Right forelimb (tissue), 1 donor: Measurements from ENCODE around the gene UMAD1.
"Not testable (repeated sequence)": the region's sequence is repeated elsewhere in the genome, so short reads cannot be mapped to it uniquely, and the experiment has no call there.

ENCODE experiments used
- DNase-seq: peaks from one replicate; pipeline ENCODE4 v3.0.0-alpha.2; 2018

The UMAD1 gene

GRCh38 chr7:7805511-7806153 is 165.1 kb downstream of the UMAD1 start:
- DNase-seq, result no peak

- DNase-seq, result no peak
Measured at GRCh38 chr7:7808156-7808555, 167.6 kb downstream of the UMAD1 start.

GRCh38 chr7:7808626-7809025 is 168.1 kb downstream of the UMAD1 start:
- no peak for DNase-seq

- no peak for DNase-seq
Measured at GRCh38 chr7:7810380-7810779, 169.8 kb downstream of the UMAD1 start.

GRCh38 chr7:7810826-7811225 is 170.3 kb downstream of the UMAD1 start:
- no peak for DNase-seq

- DNase-seq, result no peak
Measured at GRCh38 chr7:7812112-7812511, 171.6 kb downstream of the UMAD1 start.

GRCh38 chr7:7815395-7815794 is 174.8 kb downstream of the UMAD1 start:
- DNase-seq, result no peak

- DNase-seq, result no peak
Measured at GRCh38 chr7:7816084-7816483, 175.5 kb downstream of the UMAD1 start.

- DNase-seq, result no peak
Measured at GRCh38 chr7:7816816-7817536, 176.4 kb downstream of the UMAD1 start.

GRCh38 chr7:7817748-7818147 is 177.2 kb downstream of the UMAD1 start:
- DNase-seq, result no peak

GRCh38 chr7:7818179-7818578 is 177.6 kb downstream of the UMAD1 start:
- not testable (repeated sequence) for DNase-seq

GRCh38 chr7:7819442-7820247 is 179.1 kb downstream of the UMAD1 start:
- no peak for DNase-seq

GRCh38 chr7:7820409-7820808 is 179.9 kb downstream of the UMAD1 start:
- DNase-seq, result no peak

- no peak for DNase-seq
Measured at GRCh38 chr7:7820939-7821338, 180.4 kb downstream of the UMAD1 start.

- no peak for DNase-seq
Measured at GRCh38 chr7:7821517-7821916, 181.0 kb downstream of the UMAD1 start.

- DNase-seq, result not testable (repeated sequence)
Measured at GRCh38 chr7:7825294-7825693, 184.7 kb downstream of the UMAD1 start.

- no peak for DNase-seq
Measured at GRCh38 chr7:7829667-7830066, 189.1 kb downstream of the UMAD1 start.

- no peak for DNase-seq
Measured at GRCh38 chr7:7830122-7830878, 189.7 kb downstream of the UMAD1 start.

- DNase-seq, result no peak
Measured at GRCh38 chr7:7832518-7832917, 192.0 kb downstream of the UMAD1 start.

- no peak for DNase-seq
Measured at GRCh38 chr7:7834761-7835160, 194.2 kb downstream of the UMAD1 start.

GRCh38 chr7:7841027-7841426 is 200.5 kb downstream of the UMAD1 start:
- no peak for DNase-seq

GRCh38 chr7:7843240-7843639 is 202.7 kb downstream of the UMAD1 start:
- DNase-seq, result no peak

GRCh38 chr7:7843972-7844371 is 203.4 kb downstream of the UMAD1 start:
- no peak for DNase-seq
